Measurements from ENCODE around the gene CRYBG3. TPM values are rescaled to one million over a fixed set of nuclear protein-coding genes. Genes with fewer than 3 reads are reported as not detected.

The CRYBG3 gene
- total and polyA plus RNA-seq, 4 donors, result 3.8 to 64.0 (median 15.3) TPM

GRCh38 chr3:97810779-97811390 lies 10.9 kb upstream of the CRYBG3 start:
- no peak overlapping the region for H3K9ac ChIP-seq (ENCODE audit: insufficient read depth in 1 of 2, low read length in 2 of 2)
- H3K36me3 ChIP-seq (ENCODE audit: control insufficient read depth in 4 of 4, insufficient read depth in 4 of 4, low read length in 4 of 4), result no peaks in the 10 kb centered on the region
- H3K27ac ChIP-seq (ENCODE audit: low read depth in 1 of 2, low read length in 1 of 2), result no peak overlapping the region
- no peaks in the 10 kb centered on the region for H3K9me3 ChIP-seq (ENCODE audit: control insufficient read depth in 4 of 4, insufficient read depth in 3 of 4, low read length in 3 of 4)
- DNase-seq (no peak), ATAC-seq (ENCODE audit: insufficient read depth, low FRiP score) (no peak)
- H3K27me3 ChIP-seq (ENCODE audit: control insufficient read depth in 3 of 3, insufficient read depth in 3 of 3, low read length in 2 of 3), result peaks cover 0 to 2% (median 0%) of the 10 kb centered on the region in 3 donors
- 84 to 89% methylated on average over 2 of the region's 2 CpGs for WGBS, 2 donors
- TF ChIP-seq CTCF (IDR thresholded peaks at IDR 0.05; ENCODE audit: control extremely low read depth, extremely low read depth), result no peak
- H3K4me1 ChIP-seq (ENCODE audit: control insufficient read depth in 5 of 5, insufficient read depth in 5 of 5, low read length in 5 of 5), result no peaks in the 10 kb centered on the region
- H3K4me3 ChIP-seq, result no peak overlapping the region

GRCh38 chr3:97815149-97815917 lies 6.5 kb upstream of the CRYBG3 start:
- WGBS, 2 donors, result 2 to 36% methylated on average over 1 of the region's 1 CpG
- Histone ChIP-seq H3K27ac (ENCODE audit: low read depth in 1 of 2, low read length in 1 of 2) (no peak overlapping the region), H3K36me3 (ENCODE audit: control insufficient read depth in 4 of 4, insufficient read depth in 4 of 4, low read length in 4 of 4) (no peaks in the 10 kb centered on the region), H3K9me3 (ENCODE audit: control insufficient read depth in 4 of 4, insufficient read depth in 3 of 4, low read length in 3 of 4) (no peaks in the 10 kb centered on the region), H3K4me3 (no peak overlapping the region), H3K4me1 (ENCODE audit: control insufficient read depth in 5 of 5, insufficient read depth in 5 of 5, low read length in 5 of 5) (peaks cover 0 to 11% (median 0%) of the 10 kb centered on the region in 5 donors), H3K27me3 (ENCODE audit: control insufficient read depth in 3 of 3, insufficient read depth in 3 of 3, low read length in 2 of 3) (peaks cover 0 to 2% (median 0%) of the 10 kb centered on the region in 3 donors), H3K9ac (ENCODE audit: insufficient read depth in 1 of 2, low read length in 2 of 2) (no peak overlapping the region)
- no peak for DNase-seq
- TF ChIP-seq CTCF (IDR thresholded peaks at IDR 0.05; ENCODE audit: control extremely low read depth, extremely low read depth), result no peak
- peak; percentile 53 for ATAC-seq (ENCODE audit: insufficient read depth, low FRiP score)

- 75 to 86% methylated on average over 2 of the region's 2 CpGs for WGBS, 2 donors
- DNase-seq (peak in 2 of 3 donors; percentile 84 to 89), ATAC-seq (ENCODE audit: insufficient read depth, low FRiP score) (no peak)
- H3K9me3 ChIP-seq (ENCODE audit: control insufficient read depth in 4 of 4, insufficient read depth in 3 of 4, low read length in 3 of 4), result no peaks in the 10 kb centered on the region
- H3K36me3 ChIP-seq (ENCODE audit: control insufficient read depth in 4 of 4, insufficient read depth in 4 of 4, low read length in 4 of 4), result no peaks in the 10 kb centered on the region
- no peak overlapping the region for H3K27ac ChIP-seq (ENCODE audit: low read depth in 1 of 2, low read length in 1 of 2)
- H3K4me1 ChIP-seq (ENCODE audit: control insufficient read depth in 5 of 5, insufficient read depth in 5 of 5, low read length in 5 of 5), result peaks cover 0 to 18% (median 0%) of the 10 kb centered on the region in 5 donors
- TF ChIP-seq CTCF (IDR thresholded peaks at IDR 0.05; ENCODE audit: control extremely low read depth, extremely low read depth), result no peak
- no peak overlapping the region for H3K4me3 ChIP-seq
- peaks cover 0 to 2% (median 0%) of the 10 kb centered on the region in 3 donors for H3K27me3 ChIP-seq (ENCODE audit: control insufficient read depth in 3 of 3, insufficient read depth in 3 of 3, low read length in 2 of 3)
- H3K9ac ChIP-seq (ENCODE audit: insufficient read depth in 1 of 2, low read length in 2 of 2), result no peak overlapping the region
Measured at GRCh38 chr3:97816811-97817210, 5.0 kb upstream of the CRYBG3 start.
